Activated gamma-delta T cell treated with anti-CD3 and anti-CD28 coated beads, Interleukin-2, amount 50 U/mL, for 16 hours (primary cell): ENCODE data around the gene QRICH2.
"Not testable (repeated sequence)": the region's sequence is repeated elsewhere in the genome, so short reads cannot be mapped to it uniquely, and the experiment has no call there.

Experiments
- DNase-seq: peaks from one replicate; pipeline ENCODE4 v3.0.0-alpha.2; 2020; ENCODE audit warnings: low read depth

The QRICH2 gene

GRCh38 chr17:76278268-76278908, 29.7 kb downstream of the QRICH2 start:
- no peak for DNase-seq

GRCh38 chr17:76277300-76278267, 30.5 kb downstream of the QRICH2 start:
- DNase-seq, result no peak

GRCh38 chr17:76276461-76277299, 31.4 kb downstream of the QRICH2 start:
- DNase-seq, result no peak

GRCh38 chr17:76276069-76276431, 32.0 kb downstream of the QRICH2 start:
- no peak for DNase-seq

- DNase-seq, result no peak
Measured at GRCh38 chr17:76275382-76276068, 32.6 kb downstream of the QRICH2 start.

- DNase-seq, result no peak
Measured at GRCh38 chr17:76274112-76274956, 33.7 kb downstream of the QRICH2 start.

- no peak for DNase-seq
Measured at GRCh38 chr17:76273445-76274111, 34.5 kb downstream of the QRICH2 start.

- no peak for DNase-seq
Measured at GRCh38 chr17:76272541-76273444, 35.3 kb downstream of the QRICH2 start.

GRCh38 chr17:76271669-76272540, 36.2 kb downstream of the QRICH2 start:
- peak; percentile 70 for DNase-seq

- DNase-seq, result no peak
Measured at GRCh38 chr17:76270770-76271668, 37.1 kb downstream of the QRICH2 start.

GRCh38 chr17:76270127-76270592, 37.9 kb downstream of the QRICH2 start:
- DNase-seq, result no peak

GRCh38 chr17:76268991-76269981, 38.8 kb downstream of the QRICH2 start:
- DNase-seq, result no peak

GRCh38 chr17:76268015-76268749, 39.9 kb downstream of the QRICH2 start:
- DNase-seq, result peak; percentile 39

GRCh38 chr17:76267581-76268001, 40.5 kb downstream of the QRICH2 start:
- not testable (repeated sequence) for DNase-seq

GRCh38 chr17:76267051-76267576, 41.0 kb downstream of the QRICH2 start:
- DNase-seq, result no peak
